GM12801 (cell line): ENCODE data around the gene CD244.

Source experiments
- TF ChIP-seq, protein P1 (sequence below): IDR thresholded peaks from one replicate; pipeline ENCODE4 v1.5.1; 2011; ENCODE audit warnings: control low read depth; ENCODE audit not compliant: insufficient read length; ENCODE audit errors: extremely low read depth

Gene CD244

GRCh38 chr1:160850541-160850940, 12.1 kb downstream of the CD244 start:
- TF ChIP-seq, protein P1, sequence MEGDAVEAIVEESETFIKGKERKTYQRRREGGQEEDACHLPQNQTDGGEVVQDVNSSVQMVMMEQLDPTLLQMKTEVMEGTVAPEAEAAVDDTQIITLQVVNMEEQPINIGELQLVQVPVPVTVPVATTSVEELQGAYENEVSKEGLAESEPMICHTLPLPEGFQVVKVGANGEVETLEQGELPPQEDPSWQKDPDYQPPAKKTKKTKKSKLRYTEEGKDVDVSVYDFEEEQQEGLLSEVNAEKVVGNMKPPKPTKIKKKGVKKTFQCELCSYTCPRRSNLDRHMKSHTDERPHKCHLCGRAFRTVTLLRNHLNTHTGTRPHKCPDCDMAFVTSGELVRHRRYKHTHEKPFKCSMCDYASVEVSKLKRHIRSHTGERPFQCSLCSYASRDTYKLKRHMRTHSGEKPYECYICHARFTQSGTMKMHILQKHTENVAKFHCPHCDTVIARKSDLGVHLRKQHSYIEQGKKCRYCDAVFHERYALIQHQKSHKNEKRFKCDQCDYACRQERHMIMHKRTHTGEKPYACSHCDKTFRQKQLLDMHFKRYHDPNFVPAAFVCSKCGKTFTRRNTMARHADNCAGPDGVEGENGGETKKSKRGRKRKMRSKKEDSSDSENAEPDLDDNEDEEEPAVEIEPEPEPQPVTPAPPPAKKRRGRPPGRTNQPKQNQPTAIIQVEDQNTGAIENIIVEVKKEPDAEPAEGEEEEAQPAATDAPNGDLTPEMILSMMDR = no peak

DNA sequence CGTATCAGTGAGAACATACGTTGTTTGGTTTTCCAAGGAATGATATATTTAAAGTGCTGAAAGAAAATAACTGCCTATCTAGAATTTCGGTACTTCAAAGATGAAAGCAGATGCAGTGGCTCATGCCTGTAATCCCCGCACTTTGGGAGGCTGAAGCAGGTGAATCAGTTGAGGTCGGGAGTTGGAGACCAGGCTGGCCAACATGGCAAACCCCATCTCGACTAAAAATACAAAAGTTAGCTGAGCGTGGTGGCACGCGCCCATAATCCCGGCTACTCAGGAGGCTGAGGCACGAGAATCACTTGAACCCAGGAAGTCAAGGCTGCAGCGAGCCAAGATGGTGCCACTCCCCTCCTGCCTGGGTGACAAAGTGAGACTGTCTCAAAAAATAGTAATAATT, 16.4 kb downstream of the CD244 start:
- TF ChIP-seq, protein P1 = no peak

GRCh38 chr1:160844447-160845232, 18.0 kb downstream of the CD244 start:
- TF ChIP-seq, protein P1 = no peak

GRCh38 chr1:160841079-160841478, 21.6 kb downstream of the CD244 start:
- TF ChIP-seq, protein P1 = no peak

DNA sequence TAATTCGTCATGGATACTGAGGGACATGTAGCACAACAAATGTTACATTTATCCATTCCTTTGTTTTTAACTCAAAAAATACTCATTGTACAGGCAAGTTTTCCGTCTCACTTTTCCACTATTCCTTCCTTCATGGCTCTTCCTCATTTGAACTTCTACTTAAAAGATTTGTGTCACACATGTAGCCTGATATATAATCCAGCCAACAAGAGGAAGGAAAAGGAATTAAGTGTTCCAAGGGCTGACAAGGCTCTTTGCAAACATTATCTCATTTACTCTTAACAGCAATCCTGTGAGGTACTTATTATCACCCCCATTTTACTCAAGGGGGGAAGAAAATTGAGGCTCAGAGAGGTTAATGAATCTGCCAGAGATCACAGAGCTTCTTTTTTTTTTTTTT, 22.9 kb downstream of the CD244 start:
- TF ChIP-seq, protein P1 = no peak

DNA sequence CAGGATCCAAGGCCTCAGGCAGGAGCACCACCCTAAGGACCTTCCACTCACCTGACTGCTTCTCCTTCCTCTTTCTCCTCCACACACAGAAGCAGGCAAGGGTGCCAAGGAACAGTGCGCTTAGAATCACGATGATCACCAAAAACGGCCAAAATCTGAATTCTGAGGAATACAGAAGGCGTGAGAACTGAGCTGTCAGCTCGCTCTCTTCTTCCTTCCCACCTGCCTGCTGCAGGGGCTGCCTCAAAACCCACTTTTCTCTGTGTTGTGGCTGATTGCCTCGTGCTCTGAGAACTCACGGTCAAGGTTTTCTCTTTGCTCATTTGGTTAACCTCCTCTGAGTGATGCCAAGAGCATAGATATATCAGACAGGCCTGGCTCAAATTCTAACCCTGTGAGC, 23.8 kb downstream of the CD244 start:
- TF ChIP-seq, protein P1 = no peak

DNA sequence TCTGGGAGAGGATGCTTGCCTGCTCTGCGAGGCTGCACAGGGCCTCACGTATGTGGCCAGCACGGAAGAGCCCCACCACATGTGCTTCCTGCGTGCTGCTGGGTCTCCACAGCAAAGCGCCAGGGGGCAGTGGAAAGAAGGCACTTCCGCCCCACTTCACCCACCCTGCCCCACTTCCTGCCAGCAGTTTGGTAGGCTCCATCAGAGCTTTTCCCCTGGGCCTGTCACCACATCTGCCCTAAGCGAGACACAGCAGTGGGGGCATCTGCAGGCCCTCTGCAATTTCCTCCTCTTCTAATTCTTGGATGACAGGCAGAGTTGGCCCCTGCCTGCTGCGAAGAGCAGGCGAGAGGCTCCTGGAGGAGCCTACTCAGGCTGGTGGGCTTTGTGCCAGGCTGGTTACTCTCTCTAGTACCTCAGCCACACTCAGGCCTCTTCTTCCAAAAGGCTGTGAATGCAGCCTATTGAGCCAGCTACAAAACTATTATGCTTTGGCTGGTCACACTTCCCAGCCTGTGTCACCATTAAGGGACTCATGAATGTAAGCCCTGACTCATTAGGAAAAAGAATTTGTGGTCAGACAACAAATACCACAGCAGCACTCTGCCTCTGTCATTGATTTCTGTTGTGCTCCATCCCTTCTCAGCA, 25.0 kb downstream of the CD244 start:
- TF ChIP-seq, protein P1 = no peak
